Effector memory CD8-positive, alpha-beta T cell (primary cell): Measurements from ENCODE around the gene HIVEP3.

Experiments
- ATAC-seq: fragments of 150-1000 bp; cut with Tn5 transposase; replicated peaks from 2 replicates; pipeline ENCODE4 v1.10.0; 2021; ENCODE audit warnings: mild to moderate bottlenecking, moderate library complexity
- DNase-seq, 3 experiments: peaks; one replicate each; pipeline ENCODE4 v3.0.0; 2021
- H3K27ac Mint-ChIP-seq, 2 donors: one replicate each; pipeline ENCODE4 v1.8.0; 2022; ENCODE audit warnings: mild to moderate bottlenecking in 2 of 2, mixed read lengths in 2 of 2, moderate library complexity in 2 of 2
- H3K27me3 Mint-ChIP-seq, 2 donors: one replicate each; pipeline ENCODE4 v1.8.0; 2022; ENCODE audit warnings: mixed read lengths in 2 of 2
- H3K36me3 Mint-ChIP-seq: one replicate; pipeline ENCODE4 v1.8.0; 2022; ENCODE audit warnings: mild to moderate bottlenecking, moderate library complexity, mixed read lengths; ENCODE audit not compliant: insufficient read depth
- H3K4me1 Mint-ChIP-seq, 2 donors: one replicate each; pipeline ENCODE4 v1.8.0; 2022; ENCODE audit warnings: low read depth in 2 of 2, mixed read lengths in 2 of 2
- H3K4me3 Mint-ChIP-seq, 2 donors: one replicate each; pipeline ENCODE4 v1.8.0; 2022; ENCODE audit warnings: mild to moderate bottlenecking in 2 of 2, mixed read lengths in 2 of 2, moderate library complexity in 2 of 2
- H3K9me3 Mint-ChIP-seq, 2 donors: one replicate each; pipeline ENCODE4 v1.8.0; 2022; ENCODE audit warnings: mixed read lengths in 2 of 2

The HIVEP3 gene

GRCh38 chr1:41856151-41856943 is 62.4 kb downstream of the HIVEP3 start:
- no peak overlapping the region for H3K27ac Mint-ChIP-seq
- no peaks in the 10 kb centered on the region for H3K27me3 Mint-ChIP-seq
- no peaks in the 10 kb centered on the region for H3K36me3 Mint-ChIP-seq
- H3K4me3 Mint-ChIP-seq, result no peak overlapping the region
- peaks cover 0 to 1% of the 10 kb centered on the region in 2 donors for H3K9me3 Mint-ChIP-seq
- no peak for DNase-seq
- ATAC-seq, result no peak
- H3K4me1 Mint-ChIP-seq, result peaks cover 8 to 11% of the 10 kb centered on the region in 2 donors

GRCh38 chr1:41855713-41856112 is 63.0 kb downstream of the HIVEP3 start:
- no peak for ATAC-seq
- DNase-seq, result no peak
- Mint-ChIP-seq H3K9me3 (peaks cover 0 to 1% of the 10 kb centered on the region in 2 donors), H3K27ac (no peak overlapping the region), H3K4me3 (no peak overlapping the region), H3K4me1 (peaks cover 11 to 13% of the 10 kb centered on the region in 2 donors), H3K36me3 (no peaks in the 10 kb centered on the region), H3K27me3 (no peaks in the 10 kb centered on the region)

GRCh38 chr1:41853907-41854306 is 64.8 kb downstream of the HIVEP3 start:
- DNase-seq (no peak), ATAC-seq (no peak)
- no peak overlapping the region for H3K27ac Mint-ChIP-seq

GRCh38 chr1:41852091-41852490 is 66.6 kb downstream of the HIVEP3 start:
- DNase-seq (no peak), ATAC-seq (no peak)
- H3K4me1 Mint-ChIP-seq, result peaks cover 8 to 22% of the 10 kb centered on the region in 2 donors
- no peaks in the 10 kb centered on the region for H3K27me3 Mint-ChIP-seq
- peaks cover under 1% of the 10 kb centered on the region for H3K36me3 Mint-ChIP-seq
- H3K27ac Mint-ChIP-seq, result no peak overlapping the region
- H3K4me3 Mint-ChIP-seq, result no peak overlapping the region
- H3K9me3 Mint-ChIP-seq, result peaks cover 0 to 1% of the 10 kb centered on the region in 2 donors

More at GRCh38 chr1:41853907-41854306, 64.8 kb downstream of the HIVEP3 start:
- Mint-ChIP-seq H3K36me3 (no peaks in the 10 kb centered on the region), H3K27me3 (no peaks in the 10 kb centered on the region), H3K9me3 (peaks cover 0 to 1% of the 10 kb centered on the region in 2 donors), H3K4me1 (peaks cover 12 to 19% of the 10 kb centered on the region in 2 donors), H3K4me3 (no peak overlapping the region)

GRCh38 chr1:41851589-41851988 is 67.1 kb downstream of the HIVEP3 start:
- peaks cover 0 to 1% of the 10 kb centered on the region in 2 donors for H3K9me3 Mint-ChIP-seq
- H3K4me1 Mint-ChIP-seq, result peaks cover 8 to 26% of the 10 kb centered on the region in 2 donors
- no peaks in the 10 kb centered on the region for H3K27me3 Mint-ChIP-seq
- H3K36me3 Mint-ChIP-seq, result peaks cover 4% of the 10 kb centered on the region
- no peak for DNase-seq
- H3K4me3 Mint-ChIP-seq, result no peak overlapping the region
- no peak overlapping the region for H3K27ac Mint-ChIP-seq
- ATAC-seq, result no peak

- Mint-ChIP-seq H3K9me3 (no peaks in the 10 kb centered on the region), H3K27ac (peak overlapping the region in 1 of 2 donors; percentile 44), H3K4me1 (peaks cover 8 to 27% of the 10 kb centered on the region in 2 donors), H3K36me3 (peaks cover 4% of the 10 kb centered on the region), H3K27me3 (no peaks in the 10 kb centered on the region), H3K4me3 (peak overlapping the region in 1 of 2 donors; percentile 23)
- ATAC-seq (peak; percentile 97), DNase-seq (no peak)
Measured at GRCh38 chr1:41850029-41850428, 68.7 kb downstream of the HIVEP3 start.

- H3K9me3 Mint-ChIP-seq, result no peaks in the 10 kb centered on the region
- ATAC-seq, result no peak
- peak overlapping the region in 1 of 2 donors; percentile 44 for H3K27ac Mint-ChIP-seq
- DNase-seq, result no peak
- H3K4me3 Mint-ChIP-seq, result no peak overlapping the region
- H3K4me1 Mint-ChIP-seq, result peaks cover 13 to 27% of the 10 kb centered on the region in 2 donors
- H3K27me3 Mint-ChIP-seq, result no peaks in the 10 kb centered on the region
- H3K36me3 Mint-ChIP-seq, result peaks cover 4% of the 10 kb centered on the region
Measured at GRCh38 chr1:41849211-41849759, 69.4 kb downstream of the HIVEP3 start.

- H3K27me3 Mint-ChIP-seq, result no peaks in the 10 kb centered on the region
- peaks cover 14 to 29% of the 10 kb centered on the region in 2 donors for H3K4me1 Mint-ChIP-seq
- ATAC-seq (no peak), DNase-seq (no peak)
- H3K27ac Mint-ChIP-seq, result no peak overlapping the region
- H3K9me3 Mint-ChIP-seq, result no peaks in the 10 kb centered on the region
- H3K4me3 Mint-ChIP-seq, result no peak overlapping the region
- peaks cover 4% of the 10 kb centered on the region for H3K36me3 Mint-ChIP-seq
Measured at GRCh38 chr1:41848216-41848952, 70.3 kb downstream of the HIVEP3 start.

GRCh38 chr1:41847733-41848132 is 71.0 kb downstream of the HIVEP3 start:
- Mint-ChIP-seq H3K36me3 (peaks cover 4% of the 10 kb centered on the region), H3K9me3 (no peaks in the 10 kb centered on the region), H3K27me3 (no peaks in the 10 kb centered on the region), H3K4me3 (no peak overlapping the region), H3K4me1 (peaks cover 10 to 27% of the 10 kb centered on the region in 2 donors), H3K27ac (no peak overlapping the region)
- DNase-seq, result no peak
- ATAC-seq, result no peak

- H3K27ac Mint-ChIP-seq, result no peak overlapping the region
- DNase-seq (no peak), ATAC-seq (no peak)
- H3K36me3 Mint-ChIP-seq, result peaks cover 4% of the 10 kb centered on the region
- no peaks in the 10 kb centered on the region for H3K27me3 Mint-ChIP-seq
- H3K4me3 Mint-ChIP-seq, result no peak overlapping the region
- H3K4me1 Mint-ChIP-seq, result peaks cover 10 to 27% of the 10 kb centered on the region in 2 donors
- H3K9me3 Mint-ChIP-seq, result no peaks in the 10 kb centered on the region
Measured at GRCh38 chr1:41846625-41847405, 71.9 kb downstream of the HIVEP3 start.

- Mint-ChIP-seq H3K27me3 (no peaks in the 10 kb centered on the region), H3K4me3 (no peak overlapping the region), H3K4me1 (peaks cover 11 to 20% of the 10 kb centered on the region in 2 donors), H3K36me3 (peaks cover 4% of the 10 kb centered on the region), H3K9me3 (no peaks in the 10 kb centered on the region), H3K27ac (no peak overlapping the region)
- no peak for DNase-seq
- no peak for ATAC-seq
Measured at GRCh38 chr1:41844781-41845272, 73.9 kb downstream of the HIVEP3 start.

- H3K36me3 Mint-ChIP-seq, result peaks cover 4% of the 10 kb centered on the region
- no peaks in the 10 kb centered on the region for H3K27me3 Mint-ChIP-seq
- peak overlapping the region in 1 of 2 donors; percentile 47 for H3K27ac Mint-ChIP-seq
- DNase-seq, result no peak
- no peaks in the 10 kb centered on the region for H3K9me3 Mint-ChIP-seq
- H3K4me3 Mint-ChIP-seq, result no peak overlapping the region
- peaks cover 11 to 18% of the 10 kb centered on the region in 2 donors for H3K4me1 Mint-ChIP-seq
- no peak for ATAC-seq
Measured at GRCh38 chr1:41844255-41844654, 74.5 kb downstream of the HIVEP3 start.
